ENCODE results near the gene REPIN1.

Gene REPIN1

DNA sequence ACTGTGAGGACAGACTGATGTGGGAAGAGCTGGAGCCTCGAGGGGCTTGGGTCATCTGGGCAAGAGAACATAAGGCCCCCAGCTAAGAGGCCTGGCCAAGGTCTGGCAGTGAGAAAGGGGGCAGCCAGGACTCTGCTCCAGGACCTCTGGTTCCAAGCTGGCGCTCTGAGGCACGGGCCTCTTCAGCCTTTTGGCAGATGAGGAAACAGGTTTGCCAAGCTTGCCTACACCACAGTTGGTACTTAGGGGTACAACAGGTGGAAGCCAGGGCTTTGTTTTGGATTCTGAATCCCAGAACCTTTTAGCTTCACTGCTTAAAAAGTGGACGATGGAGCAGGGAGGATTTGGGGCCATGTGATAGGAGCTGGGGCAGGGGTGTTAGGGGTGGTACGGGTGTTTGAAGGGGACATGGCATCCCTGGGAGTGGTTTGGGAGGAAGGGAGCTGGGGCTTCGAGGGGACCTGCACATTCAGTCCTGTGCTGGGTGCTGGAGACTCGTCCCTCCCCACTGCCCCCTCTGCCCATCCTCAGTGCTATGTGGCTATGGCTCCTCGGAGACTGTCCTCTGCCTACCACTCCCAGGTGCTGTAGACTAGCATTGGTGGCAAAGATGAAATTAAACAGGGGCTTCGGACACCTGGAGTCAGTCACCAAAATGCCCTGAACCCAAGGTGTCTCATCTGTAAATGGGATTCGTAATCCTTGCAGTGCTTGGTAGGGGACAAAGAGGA, 40.8 kb downstream of the REPIN1 start:
- DNase-seq: no peak

DNA sequence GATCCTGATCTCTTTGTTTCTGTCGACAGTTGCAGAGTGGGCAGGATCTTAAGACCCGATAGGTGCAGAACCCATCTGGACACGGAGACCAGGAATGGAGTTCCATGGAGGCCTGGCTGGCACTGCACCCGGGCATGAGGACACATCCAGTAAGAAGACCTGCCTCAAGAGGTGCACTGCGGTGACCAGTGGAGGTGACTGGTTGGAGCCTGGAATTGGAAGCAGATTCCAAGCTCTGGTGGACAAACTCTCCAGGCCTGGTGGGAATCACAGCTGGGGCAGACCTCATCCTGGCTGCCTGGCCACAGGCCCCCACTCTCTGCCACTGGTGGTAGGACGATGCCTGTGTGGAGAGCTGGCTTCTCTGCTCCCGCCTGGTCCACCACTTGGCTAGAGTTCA, 41.5 kb downstream of the REPIN1 start:
- DNase-seq: no peak

- DNase-seq: no peak
Measured at GRCh38 chr7:150410680-150411346, 42.2 kb downstream of the REPIN1 start.

- DNase-seq: no peak
Measured at GRCh38 chr7:150411606-150412005, 43.0 kb downstream of the REPIN1 start.

- DNase-seq: no peak
Measured at GRCh38 chr7:150412016-150412415, 43.4 kb downstream of the REPIN1 start.

- DNase-seq: no peak
Measured at GRCh38 chr7:150412518-150413488, 44.2 kb downstream of the REPIN1 start.

- DNase-seq: no peak
Measured at GRCh38 chr7:150413640-150414081, 45.0 kb downstream of the REPIN1 start.

DNA sequence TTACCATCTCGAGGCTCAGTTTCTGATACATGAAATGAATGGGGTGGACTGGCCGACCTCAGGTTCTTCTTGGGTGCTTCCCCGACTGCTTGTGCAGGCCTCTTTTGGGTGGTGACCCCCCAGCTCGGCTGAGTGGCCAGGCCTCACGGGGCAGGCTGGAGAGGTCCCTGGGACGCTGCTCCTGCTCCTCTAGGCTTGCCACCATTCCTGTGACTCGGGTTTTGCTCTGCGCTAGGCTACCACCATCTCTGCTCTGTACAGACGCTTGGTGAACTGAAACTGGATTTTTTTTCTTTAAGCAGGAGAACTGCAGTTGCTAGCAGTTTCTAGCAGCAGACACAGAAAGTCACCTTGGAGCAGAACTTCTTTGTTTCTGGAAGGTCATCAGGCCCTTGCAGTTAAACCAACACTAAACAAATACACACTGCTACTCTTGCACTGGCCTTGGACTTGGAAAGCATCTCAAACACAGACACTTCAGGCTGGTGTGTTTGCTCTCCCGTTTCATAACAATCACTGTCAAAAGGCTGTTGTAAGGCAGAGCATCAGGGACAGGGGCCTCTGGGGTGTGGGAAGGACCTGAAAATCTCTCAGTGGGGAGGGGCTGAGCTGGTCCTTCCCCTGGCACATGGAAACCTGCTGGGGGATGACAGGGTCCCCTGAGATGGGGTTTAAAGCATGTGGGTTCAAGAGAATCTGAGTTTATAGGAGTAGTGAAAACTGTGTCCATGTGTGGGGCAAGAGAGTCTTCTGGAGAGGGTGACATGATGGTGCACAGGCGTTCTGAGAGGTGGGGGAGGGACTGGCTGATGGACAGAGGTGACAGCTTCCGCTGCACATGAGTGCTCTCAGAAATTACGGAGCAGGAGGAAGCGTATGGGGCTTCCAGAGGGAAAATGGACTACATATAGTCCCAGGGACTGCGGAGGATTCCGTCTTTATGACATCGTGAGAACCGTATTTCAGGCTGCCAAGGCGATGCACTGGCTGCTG, 46.8 kb downstream of the REPIN1 start:
- DNase-seq: no peak

DNA sequence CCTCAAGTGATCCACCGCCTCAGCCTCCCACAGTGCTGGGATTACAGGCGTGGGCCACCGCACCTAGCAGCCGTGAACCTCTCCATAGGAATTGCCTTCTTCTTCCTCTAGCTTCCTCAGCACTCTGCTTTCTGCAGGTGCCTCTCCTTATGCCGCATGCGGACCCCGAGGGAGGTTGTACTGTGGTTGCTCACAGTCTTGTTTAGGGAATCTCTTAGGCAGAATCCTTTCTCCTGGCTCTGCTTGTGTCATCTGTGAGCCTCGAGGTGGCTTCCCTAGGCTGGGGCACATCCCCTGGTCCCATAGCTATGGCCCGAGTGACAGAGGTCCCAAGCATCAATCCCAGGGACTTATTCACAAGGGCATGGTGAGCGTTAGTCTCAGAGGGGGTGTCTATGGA, 48.6 kb downstream of the REPIN1 start:
- no peak for DNase-seq

DNA sequence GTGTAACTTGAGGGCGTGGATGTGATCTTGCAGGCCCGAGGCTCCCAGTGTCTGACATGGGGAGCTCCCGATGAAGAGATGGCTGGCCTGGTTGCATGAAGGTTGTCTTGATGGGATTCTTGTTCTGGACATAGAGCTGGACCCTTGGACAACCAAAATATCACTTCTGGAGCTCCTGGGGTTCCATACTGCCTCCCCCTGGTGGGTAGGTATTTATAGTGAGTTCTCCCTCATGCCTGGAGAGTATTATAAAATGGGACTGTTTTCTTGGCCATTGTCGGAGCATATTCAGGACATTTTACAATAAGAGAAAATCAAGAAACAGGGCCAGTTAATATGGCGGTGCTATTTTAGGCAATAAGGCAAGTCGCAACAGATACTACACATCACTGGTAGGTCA, 49.2 kb downstream of the REPIN1 start:
- DNase-seq: no peak

- no peak for DNase-seq
Measured at GRCh38 chr7:150420242-150420641, 51.6 kb downstream of the REPIN1 start.

DNA sequence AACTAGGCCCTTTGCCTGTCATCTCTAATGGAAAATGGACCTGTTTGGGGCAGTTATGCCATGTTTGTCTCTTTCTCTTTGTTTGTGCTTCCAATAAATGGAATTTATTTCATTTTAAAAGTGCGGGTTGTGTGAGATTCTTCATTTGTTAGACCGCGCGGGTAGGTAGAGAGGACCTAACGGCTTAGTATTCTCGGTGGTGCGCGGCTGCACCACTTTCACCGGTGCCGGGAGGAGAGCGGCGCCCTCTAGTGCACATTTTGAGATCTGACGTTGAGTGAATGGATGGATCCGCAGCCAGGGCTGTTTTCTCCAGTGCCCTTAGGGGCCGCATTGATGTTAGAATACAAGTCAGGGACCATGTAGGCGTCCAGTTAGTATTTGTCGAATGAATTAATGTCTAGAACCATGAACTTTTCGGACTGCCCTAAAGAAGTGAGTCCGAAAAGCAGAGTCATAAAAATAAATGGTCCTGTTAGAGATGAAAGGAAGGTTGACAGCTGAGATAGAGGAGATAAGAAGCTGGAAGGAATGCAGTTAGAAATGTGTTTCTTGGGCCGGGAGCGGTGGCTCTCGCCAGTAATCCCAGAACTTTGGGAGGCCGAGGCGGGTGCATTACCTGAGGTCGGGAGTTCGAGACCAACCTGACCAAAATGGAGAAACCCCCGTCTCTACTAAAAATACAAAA, 52.5 kb downstream of the REPIN1 start:
- peak; percentile 85 for DNase-seq

GRCh38 chr7:150421831-150422230, 53.2 kb downstream of the REPIN1 start:
- DNase-seq: no peak

Data from activated naive CD4-positive, alpha-beta T cell treated with anti-CD3 and anti-CD28 coated beads, Interleukin-2, amount 50 U/mL, for 16 hours (primary cell).